SU-DHL-6 (cell line): ENCODE data around the gene TRPV4.

ENCODE experiments used
- EZH2phosphoT487 ChIP-seq: fragments of 200-600 bp; sonication (generic), shearing (Covaris generic); conservative IDR thresholded peaks from 2 replicates; pipeline ENCODE4 v1.6.1; 2018; ENCODE audit warnings: mild to moderate bottlenecking, antibody characterized with exemption, low read length, moderate library complexity, mixed read lengths
- TF ChIP-seq, protein P1 (sequence below): fragments of 200-600 bp; sonication (generic); IDR thresholded peaks from one replicate; pipeline ENCODE4 v1.5.1; 2017; ENCODE audit warnings: antibody characterized with exemption, mild to moderate bottlenecking, low read length, moderate library complexity; ENCODE audit not compliant: insufficient read depth, poor library complexity, severe bottlenecking

DNA sequence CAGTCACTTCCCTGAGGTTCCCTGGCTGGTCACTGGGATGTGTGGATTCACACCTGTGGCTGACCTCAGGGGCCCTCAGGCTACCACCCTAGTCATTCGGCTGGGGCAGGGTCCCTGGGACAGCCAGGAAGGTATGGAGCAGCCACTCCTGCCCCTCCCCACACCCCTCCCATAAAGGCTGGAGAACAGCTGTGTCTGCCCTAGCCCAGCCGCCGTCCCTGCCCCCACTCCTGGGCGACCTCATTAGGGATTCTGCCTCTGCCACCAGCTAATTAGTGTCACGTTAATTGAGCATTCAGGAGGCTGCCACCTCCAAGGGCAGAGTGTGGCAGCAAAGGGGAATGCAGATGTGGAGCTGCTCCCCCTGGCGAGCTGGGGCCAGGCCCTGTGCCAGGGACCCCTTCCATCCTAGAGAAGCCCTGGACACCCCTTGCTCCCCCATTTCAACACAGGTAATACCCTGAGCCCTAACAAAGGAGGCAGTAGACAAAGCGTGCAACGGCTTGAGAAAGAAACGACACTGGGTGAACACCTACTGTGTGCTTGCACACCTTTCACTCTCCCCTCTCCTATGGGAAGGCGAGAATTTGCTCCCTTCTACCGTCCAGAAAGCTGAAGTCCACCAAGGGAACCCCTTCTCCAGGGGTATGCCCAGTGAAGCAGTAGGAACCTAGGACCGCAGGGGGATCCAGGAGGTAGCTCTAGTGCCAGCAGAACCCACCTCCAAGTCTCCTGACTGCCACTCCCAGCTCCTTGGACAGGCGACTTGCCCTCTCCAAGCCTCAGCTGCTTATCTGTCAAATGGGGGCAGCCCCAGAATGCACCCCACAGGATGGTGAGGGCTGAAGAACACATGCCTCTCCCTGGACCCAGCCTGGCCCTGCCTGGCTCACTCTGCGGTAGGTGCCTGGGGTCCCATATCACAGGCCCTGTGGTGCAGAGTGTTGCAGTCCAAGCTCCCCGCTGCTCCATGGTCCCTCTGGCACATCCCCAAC, 74.5 kb downstream of the TRPV4 start:
- TF ChIP-seq, protein P1, sequence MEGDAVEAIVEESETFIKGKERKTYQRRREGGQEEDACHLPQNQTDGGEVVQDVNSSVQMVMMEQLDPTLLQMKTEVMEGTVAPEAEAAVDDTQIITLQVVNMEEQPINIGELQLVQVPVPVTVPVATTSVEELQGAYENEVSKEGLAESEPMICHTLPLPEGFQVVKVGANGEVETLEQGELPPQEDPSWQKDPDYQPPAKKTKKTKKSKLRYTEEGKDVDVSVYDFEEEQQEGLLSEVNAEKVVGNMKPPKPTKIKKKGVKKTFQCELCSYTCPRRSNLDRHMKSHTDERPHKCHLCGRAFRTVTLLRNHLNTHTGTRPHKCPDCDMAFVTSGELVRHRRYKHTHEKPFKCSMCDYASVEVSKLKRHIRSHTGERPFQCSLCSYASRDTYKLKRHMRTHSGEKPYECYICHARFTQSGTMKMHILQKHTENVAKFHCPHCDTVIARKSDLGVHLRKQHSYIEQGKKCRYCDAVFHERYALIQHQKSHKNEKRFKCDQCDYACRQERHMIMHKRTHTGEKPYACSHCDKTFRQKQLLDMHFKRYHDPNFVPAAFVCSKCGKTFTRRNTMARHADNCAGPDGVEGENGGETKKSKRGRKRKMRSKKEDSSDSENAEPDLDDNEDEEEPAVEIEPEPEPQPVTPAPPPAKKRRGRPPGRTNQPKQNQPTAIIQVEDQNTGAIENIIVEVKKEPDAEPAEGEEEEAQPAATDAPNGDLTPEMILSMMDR = no peak
- no peak for TF ChIP-seq EZH2phosphoT487
